CD8-positive, alpha-beta memory T cell (primary cell): Measurements from ENCODE around the gene RTKN2. TPM values are rescaled to one million over a fixed set of nuclear protein-coding genes. Genes with fewer than 3 reads are reported as not detected.
A peak's percentile ranks its signal among the peaks of the same experiment; 100 is the strongest.

ENCODE experiments used
- CTCF ChIA-PET: fragments of 350-600 bp; sonication (Branson Sonifier 250); formaldehyde crosslinking; loops from one replicate; lab custom pipeline; 2021; ENCODE audit warnings: antibody characterized with exemption; lab: Charles Lee
- POLR2A ChIA-PET: fragments of 350-600 bp; sonication (Branson Sonifier 250); formaldehyde crosslinking; loops from one replicate; lab custom pipeline; 2021; ENCODE audit warnings: antibody characterized with exemption; lab: Charles Lee
- DNase-seq, 5 donors: peaks; one replicate each; pipeline versions ENCODE4 v3.0.0 to v3.0.0-alpha.2; 2020 to 2022; ENCODE audit warnings: mixed read lengths in 1 of 5
- H3K27ac ChIP-seq: one replicate; pipeline ENCODE4 v1.7.0; 2013; ENCODE audit warnings: low read depth, mild to moderate bottlenecking, low read length, moderate library complexity
- H3K27me3 ChIP-seq: 2 replicates; pipeline ENCODE4 v1.7.0; 2013; ENCODE audit warnings: low read length, mild to moderate bottlenecking; ENCODE audit not compliant: insufficient read depth, poor library complexity, severe bottlenecking
- H3K36me3 ChIP-seq: 2 replicates; pipeline ENCODE4 v1.7.0; 2013; ENCODE audit warnings: mild to moderate bottlenecking, low read length, moderate library complexity; ENCODE audit not compliant: insufficient read depth
- H3K4me1 ChIP-seq: 2 replicates; pipeline ENCODE4 v1.7.0; 2013; ENCODE audit warnings: mild to moderate bottlenecking, low read length, moderate library complexity; ENCODE audit not compliant: insufficient read depth
- H3K4me3 ChIP-seq: 2 replicates; pipeline ENCODE4 v1.7.0; 2013; ENCODE audit warnings: mild to moderate bottlenecking, low read length
- H3K9me3 ChIP-seq: 2 replicates; pipeline ENCODE4 v1.7.0; 2013; ENCODE audit warnings: mild to moderate bottlenecking, low read length
- H3K27ac Mint-ChIP-seq, 8 donors: one replicate each; pipeline ENCODE4 v1.8.0; 2020 to 2021; ENCODE audit warnings: mixed read lengths in 8 of 8, mild to moderate bottlenecking in 6 of 8, inconsistent platforms in 3 of 8, moderate library complexity in 3 of 8
- H3K27me3 Mint-ChIP-seq, 2 donors: one replicate each; pipeline ENCODE4 v1.8.0; 2020 to 2021; ENCODE audit warnings: mixed read lengths in 2 of 2, mild to moderate bottlenecking in 1 of 2, moderate library complexity in 1 of 2
- H3K36me3 Mint-ChIP-seq, 3 donors: one replicate each; pipeline ENCODE4 v1.8.0; 2020 to 2021; ENCODE audit warnings: mixed read lengths in 3 of 3, inconsistent platforms in 1 of 3, mild to moderate bottlenecking in 1 of 3
- H3K4me1 Mint-ChIP-seq, 3 donors: one replicate each; pipeline ENCODE4 v1.8.0; 2020 to 2021; ENCODE audit warnings: mixed read lengths in 3 of 3, inconsistent platforms in 1 of 3, mild to moderate bottlenecking in 1 of 3
- H3K4me3 Mint-ChIP-seq, 7 donors: one replicate each; pipeline ENCODE4 v1.8.0; 2020 to 2021; ENCODE audit warnings: mixed read lengths in 7 of 7, mild to moderate bottlenecking in 6 of 7, moderate library complexity in 4 of 7, inconsistent platforms in 2 of 7
- H3K9me3 Mint-ChIP-seq, 5 donors: one replicate each; pipeline ENCODE4 v1.8.0; 2020 to 2022; ENCODE audit warnings: mixed read lengths in 5 of 5, mild to moderate bottlenecking in 3 of 5, moderate library complexity in 2 of 5, inconsistent platforms in 1 of 5
- polyA plus RNA-seq: library from polyadenylated mRNA; unstranded; fragments of 300-500 nt; fragmentation: Illumina TruSeq; gene quantifications from one replicate; pipeline ENCODE4 v1.2.3, GENCODE V29; 2021
- total RNA-seq, 2 experiments: library from RNA; stranded (reverse); gene quantifications; one replicate each; pipeline ENCODE4 v1.2.3, GENCODE V29; 2021

RTKN2 gene
- total and polyA plus RNA-seq, 3 experiments from 2014 or later: 1.6 to 1.9 (median 1.7) TPM

DNA sequence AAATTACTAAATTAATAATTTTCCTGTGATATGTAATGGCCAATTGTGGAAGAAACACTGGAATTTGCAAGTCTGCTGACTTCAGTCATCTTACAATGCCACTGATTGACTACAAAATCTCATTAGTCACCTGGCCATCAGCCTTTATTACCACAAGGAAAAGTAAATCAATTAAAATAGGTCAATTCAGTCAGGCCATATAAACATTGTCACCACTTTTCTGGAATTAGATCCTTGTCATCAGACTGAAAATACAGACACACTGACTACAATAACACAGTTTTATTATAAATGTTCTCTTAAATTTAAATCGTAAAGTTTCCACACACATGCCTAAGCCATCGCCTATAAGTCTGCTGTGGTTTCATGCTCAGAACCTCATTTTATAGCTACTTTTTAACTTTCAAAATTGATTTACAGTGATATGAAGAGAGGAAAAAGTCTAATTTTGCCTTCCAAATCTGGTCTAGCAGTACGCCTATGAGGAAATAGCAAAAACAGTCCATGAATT, 54.2 kb downstream of the RTKN2 start:
- Mint-ChIP-seq H3K27me3 (no peaks in the 10 kb centered on the region), H3K4me1 (no peaks in the 10 kb centered on the region), H3K4me3 (no peak overlapping the region), H3K27ac (no peak overlapping the region), H3K9me3 (no peaks in the 10 kb centered on the region), H3K36me3 (no peaks in the 10 kb centered on the region)
- ChIA-PET POLR2A (no interaction called here), CTCF (no interaction called here)
- Histone ChIP-seq H3K9me3 (no peaks in the 10 kb centered on the region), H3K27me3 (no peaks in the 10 kb centered on the region), H3K4me3 (no peak overlapping the region), H3K4me1 (no peaks in the 10 kb centered on the region), H3K36me3 (no peaks in the 10 kb centered on the region), H3K27ac (no peak overlapping the region)
- DNase-seq: no peak

DNA sequence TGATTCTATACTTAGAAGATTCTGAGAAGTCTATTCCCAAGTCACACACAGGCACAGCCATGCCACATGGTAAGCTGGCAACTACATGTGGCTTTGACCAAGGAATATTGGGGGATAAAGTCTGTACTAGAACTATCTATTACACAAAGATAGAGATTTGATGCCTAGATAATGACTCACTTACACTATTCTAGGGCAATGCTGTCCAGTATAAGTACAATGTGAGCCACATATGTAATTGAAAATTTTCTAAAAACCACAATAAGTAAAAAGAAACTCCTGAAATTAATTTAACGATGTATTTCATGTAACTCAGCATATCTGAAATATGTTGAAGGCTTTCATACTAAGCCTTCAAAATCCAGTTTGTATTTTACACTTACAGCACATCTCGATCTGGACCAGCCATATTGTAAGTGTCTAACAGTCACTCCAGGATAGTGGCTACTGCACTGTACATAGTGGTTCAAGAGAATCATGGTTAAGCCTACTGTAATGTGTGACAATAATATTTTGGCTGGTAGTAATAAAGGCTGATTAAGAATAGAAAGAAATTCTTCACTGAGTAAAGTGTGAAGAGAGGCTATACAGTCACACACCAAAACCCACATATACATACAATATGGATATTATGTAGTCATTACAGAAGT, 62.8 kb downstream of the RTKN2 start:
- Mint-ChIP-seq H3K27ac (no peak overlapping the region), H3K4me1 (peaks cover 0 to 5% (median 0%) of the 10 kb centered on the region in 3 donors), H3K9me3 (no peaks in the 10 kb centered on the region), H3K27me3 (peaks cover 0 to 2% of the 10 kb centered on the region in 2 donors), H3K4me3 (no peak overlapping the region), H3K36me3 (peaks cover 0 to 3% (median 0%) of the 10 kb centered on the region in 3 donors)
- no peaks in the 10 kb centered on the region for H3K9me3 ChIP-seq
- ChIA-PET CTCF (no interaction called here), POLR2A (no interaction called here)
- H3K27ac ChIP-seq: no peak overlapping the region
- H3K27me3 ChIP-seq: no peaks in the 10 kb centered on the region
- H3K4me1 ChIP-seq: no peaks in the 10 kb centered on the region
- DNase-seq: no peak
- no peak overlapping the region for H3K4me3 ChIP-seq
- no peaks in the 10 kb centered on the region for H3K36me3 ChIP-seq

DNA sequence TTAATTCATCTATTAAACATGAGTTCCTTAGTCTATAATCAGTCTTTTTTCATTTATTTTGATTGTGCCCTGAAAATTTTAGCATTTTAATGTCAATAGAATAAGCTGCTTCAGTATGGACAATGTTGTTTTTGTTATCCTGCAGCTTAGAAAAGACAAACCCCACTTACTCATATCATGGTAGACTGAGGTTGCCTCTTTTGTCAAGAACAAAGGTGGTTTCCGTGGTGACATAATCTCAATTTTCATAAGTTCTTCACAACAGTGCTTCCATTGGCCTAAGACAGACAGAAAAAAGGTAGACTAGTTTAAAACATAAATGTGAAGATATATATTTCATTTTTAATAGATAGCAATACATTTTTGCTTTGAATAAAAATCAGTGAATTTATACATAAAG, 69.1 kb downstream of the RTKN2 start:
- Mint-ChIP-seq H3K4me1 (peaks cover 5 to 19% (median 17%) of the 10 kb centered on the region in 3 donors), H3K9me3 (no peaks in the 10 kb centered on the region), H3K4me3 (no peak overlapping the region), H3K27ac (peak overlapping the region in 1 of 8 donors; percentile 6), H3K36me3 (peaks cover 0 to 3% (median 0%) of the 10 kb centered on the region in 3 donors), H3K27me3 (peaks cover 0 to 4% of the 10 kb centered on the region in 2 donors)
- Histone ChIP-seq H3K36me3 (no peaks in the 10 kb centered on the region), H3K27me3 (no peaks in the 10 kb centered on the region), H3K9me3 (no peaks in the 10 kb centered on the region), H3K4me1 (peaks cover 14% of the 10 kb centered on the region), H3K4me3 (no peak overlapping the region), H3K27ac (no peak overlapping the region)
- peak in 2 of 5 donors; percentile 3 to 30 for DNase-seq
- ChIA-PET POLR2A (no interaction called here), CTCF (interaction anchor here (0.9 kb wide), 1 partner anchor 9 kb away, joined by 3 read pairs; no protein-coding TSS in a partner anchor)

DNA sequence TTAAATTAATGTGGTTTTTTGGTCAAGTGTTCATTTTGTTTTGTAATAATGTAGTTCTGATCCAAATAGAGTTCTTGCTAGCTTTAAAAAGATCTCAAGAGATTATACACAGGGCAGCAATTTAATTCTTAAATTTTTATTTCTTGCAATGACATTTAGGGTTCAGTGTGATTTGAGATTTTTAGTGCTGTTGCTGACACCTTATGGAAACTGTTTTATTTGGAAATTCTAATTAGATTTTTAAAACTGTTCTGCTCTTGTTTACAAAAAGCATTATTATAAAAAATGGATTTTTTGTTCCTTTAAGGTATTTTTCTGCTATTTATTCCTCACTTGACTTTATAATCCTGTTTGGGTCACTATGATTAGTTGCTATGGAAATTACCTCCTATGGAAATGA, 72.1 kb downstream of the RTKN2 start:
- POLR2A ChIA-PET: no interaction called here

DNA sequence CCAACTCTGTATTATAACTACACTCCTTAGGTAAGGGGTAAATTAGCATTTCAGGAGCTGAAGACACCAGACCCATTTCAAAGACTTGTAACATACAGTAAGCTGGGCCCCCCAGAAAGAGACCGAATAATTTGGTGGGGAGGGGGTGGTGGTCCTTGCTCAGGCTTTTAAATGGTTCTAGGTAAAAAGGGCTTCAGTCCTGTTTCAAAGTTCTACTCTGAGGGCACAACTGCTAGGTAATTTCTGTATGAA, 73.0 kb downstream of the RTKN2 start:
- ChIA-PET CTCF (interaction anchor here (1.6 kb wide), 1 partner anchor 49 kb away, joined by 4 read pairs; no protein-coding TSS in a partner anchor), POLR2A (no interaction called here)

More for the DNA sequence above, 72.1 kb downstream of the RTKN2 start:
- no peaks in the 10 kb centered on the region for H3K27me3 ChIP-seq
- Mint-ChIP-seq H3K27me3 (peaks cover 0 to 4% of the 10 kb centered on the region in 2 donors), H3K9me3 (no peaks in the 10 kb centered on the region), H3K27ac (no peak overlapping the region), H3K4me1 (peaks cover 5 to 19% (median 17%) of the 10 kb centered on the region in 3 donors), H3K36me3 (peaks cover 0 to 3% (median 0%) of the 10 kb centered on the region in 3 donors), H3K4me3 (no peak overlapping the region)
- H3K9me3 ChIP-seq: no peaks in the 10 kb centered on the region
- CTCF ChIA-PET: no interaction called here
- no peak overlapping the region for H3K27ac ChIP-seq
- H3K4me1 ChIP-seq: peaks cover 14% of the 10 kb centered on the region
- no peak for DNase-seq
- H3K4me3 ChIP-seq: no peak overlapping the region
- H3K36me3 ChIP-seq: no peaks in the 10 kb centered on the region

DNA sequence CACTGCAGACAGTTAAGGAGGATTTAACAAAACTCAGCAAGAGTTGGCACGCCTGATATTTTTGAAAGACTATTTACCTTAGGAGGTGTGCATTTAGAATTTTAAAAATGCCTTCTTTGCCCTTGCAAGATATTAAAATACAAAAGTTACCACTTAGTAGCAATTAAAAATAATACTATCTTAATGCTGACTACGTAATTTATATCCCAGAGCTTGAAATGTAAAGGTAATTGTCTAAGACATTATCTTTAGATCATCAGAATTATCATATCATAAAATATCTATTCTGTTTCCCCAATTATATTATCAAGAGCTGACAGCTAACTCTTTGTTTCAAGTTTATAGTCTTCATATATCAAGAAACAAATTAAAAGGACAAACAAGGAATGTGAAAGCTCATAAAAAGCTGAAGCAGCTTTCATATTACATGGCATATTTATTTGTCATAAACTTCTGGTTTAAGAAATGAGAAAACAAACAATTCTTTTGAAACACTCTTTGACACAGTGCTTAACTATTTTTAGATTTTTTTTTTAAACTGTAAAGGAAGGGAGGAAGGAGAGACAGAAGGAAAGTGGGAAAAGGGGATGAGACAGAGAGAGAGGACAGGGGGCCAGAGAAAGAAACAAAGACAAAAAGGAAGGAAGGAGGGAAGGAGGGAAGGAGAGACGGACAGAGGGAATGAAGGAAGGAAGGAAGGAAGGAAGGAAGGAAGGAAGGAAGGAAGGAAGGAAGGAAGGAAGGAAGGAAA, 73.5 kb downstream of the RTKN2 start:
- CTCF ChIA-PET: interaction anchor here (1.2 to 1.6 kb wide), 2 partner anchors 50 to 156 kb away, joined by 4 to 5 read pairs; no protein-coding TSS in a partner anchor
- H3K9me3 Mint-ChIP-seq: no peaks in the 10 kb centered on the region
- peaks cover 5 to 19% (median 12%) of the 10 kb centered on the region in 3 donors for H3K4me1 Mint-ChIP-seq
- peaks cover 0 to 3% (median 0%) of the 10 kb centered on the region in 3 donors for H3K36me3 Mint-ChIP-seq
- H3K36me3 ChIP-seq: no peaks in the 10 kb centered on the region
- H3K27me3 ChIP-seq: no peaks in the 10 kb centered on the region
- no peaks in the 10 kb centered on the region for H3K9me3 ChIP-seq
- peaks cover 14% of the 10 kb centered on the region for H3K4me1 ChIP-seq
- H3K4me3 Mint-ChIP-seq: no peak overlapping the region
- POLR2A ChIA-PET: no interaction called here
- H3K27ac ChIP-seq: no peak overlapping the region
- peaks cover 0 to 6% of the 10 kb centered on the region in 2 donors for H3K27me3 Mint-ChIP-seq
- H3K27ac Mint-ChIP-seq: peak overlapping the region in 2 of 8 donors; percentile 9 to 55
- DNase-seq: no peak
- H3K4me3 ChIP-seq: no peak overlapping the region

More for the DNA sequence above, 73.0 kb downstream of the RTKN2 start:
- Histone ChIP-seq H3K4me3 (no peak overlapping the region), H3K9me3 (no peaks in the 10 kb centered on the region), H3K27me3 (no peaks in the 10 kb centered on the region), H3K36me3 (no peaks in the 10 kb centered on the region), H3K27ac (no peak overlapping the region), H3K4me1 (peaks cover 14% of the 10 kb centered on the region)
- Mint-ChIP-seq H3K9me3 (no peaks in the 10 kb centered on the region), H3K4me1 (peaks cover 5 to 19% (median 12%) of the 10 kb centered on the region in 3 donors), H3K4me3 (no peak overlapping the region), H3K27ac (peak overlapping the region in 2 of 8 donors; percentile 9 to 55), H3K36me3 (peaks cover 0 to 3% (median 0%) of the 10 kb centered on the region in 3 donors), H3K27me3 (peaks cover 0 to 6% of the 10 kb centered on the region in 2 donors)
- no peak for DNase-seq

DNA sequence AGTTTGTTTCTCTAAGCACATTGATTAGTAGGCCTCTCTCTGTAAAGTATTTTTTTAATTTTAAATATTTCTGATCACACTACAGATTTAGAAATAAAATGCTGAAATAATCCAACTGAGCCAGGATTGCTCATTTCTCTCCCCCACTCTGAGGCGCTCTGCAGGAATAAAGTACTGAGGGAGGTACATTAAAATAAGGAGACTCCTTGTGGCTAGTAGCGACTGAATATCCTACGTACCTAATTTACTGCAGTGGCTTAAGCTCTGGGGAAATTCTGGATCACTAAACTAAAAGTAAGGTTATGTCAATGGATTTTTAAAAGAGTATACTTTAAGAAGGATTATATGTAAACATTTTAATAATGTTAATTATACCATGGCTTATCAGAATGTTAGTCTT, 75.2 kb downstream of the RTKN2 start:
- Mint-ChIP-seq H3K36me3 (peaks cover 0 to 3% (median 0%) of the 10 kb centered on the region in 3 donors), H3K9me3 (no peaks in the 10 kb centered on the region), H3K27me3 (peaks cover 0 to 2% of the 10 kb centered on the region in 2 donors), H3K27ac (no peak overlapping the region), H3K4me3 (no peak overlapping the region), H3K4me1 (peaks cover 3 to 11% (median 7%) of the 10 kb centered on the region in 3 donors)
- no peaks in the 10 kb centered on the region for H3K36me3 ChIP-seq
- no peak for DNase-seq
- no peaks in the 10 kb centered on the region for H3K9me3 ChIP-seq
- CTCF ChIA-PET: no interaction called here
- no peak overlapping the region for H3K4me3 ChIP-seq
- H3K27me3 ChIP-seq: no peaks in the 10 kb centered on the region
- no peak overlapping the region for H3K27ac ChIP-seq
- POLR2A ChIA-PET: no interaction called here
- peaks cover 9% of the 10 kb centered on the region for H3K4me1 ChIP-seq

DNA sequence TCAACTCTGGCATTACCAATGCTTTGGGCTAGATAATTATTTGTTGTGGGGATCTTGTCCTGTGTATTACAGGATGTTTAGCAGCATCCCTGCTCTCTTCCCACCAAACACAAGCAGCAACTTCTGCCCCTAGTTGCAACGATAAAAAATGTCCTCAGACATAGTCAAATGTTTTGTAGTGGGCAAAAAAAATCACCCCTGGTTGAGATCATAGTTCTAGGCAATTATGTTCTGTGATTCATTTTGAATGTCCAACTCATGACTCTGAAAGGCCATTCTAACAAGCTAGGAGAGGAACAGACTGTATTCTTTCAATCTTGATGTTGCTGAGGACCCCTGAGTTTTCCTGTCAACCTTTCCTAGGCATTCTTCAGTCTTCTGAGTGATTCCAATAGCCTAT, 79.5 kb downstream of the RTKN2 start:
- no peak overlapping the region for H3K4me3 ChIP-seq
- CTCF ChIA-PET: no interaction called here
- H3K4me1 ChIP-seq: peaks cover 37% of the 10 kb centered on the region
- Mint-ChIP-seq H3K27me3 (peaks cover 0 to 2% of the 10 kb centered on the region in 2 donors), H3K9me3 (no peaks in the 10 kb centered on the region), H3K27ac (peak overlapping the region in 1 of 8 donors; percentile 23), H3K4me3 (no peak overlapping the region), H3K4me1 (peaks cover 33 to 42% (median 37%) of the 10 kb centered on the region in 3 donors), H3K36me3 (no peaks in the 10 kb centered on the region)
- no peaks in the 10 kb centered on the region for H3K36me3 ChIP-seq
- DNase-seq: no peak
- H3K27ac ChIP-seq: no peak overlapping the region
- POLR2A ChIA-PET: no interaction called here
- H3K9me3 ChIP-seq: no peaks in the 10 kb centered on the region
- no peaks in the 10 kb centered on the region for H3K27me3 ChIP-seq
